Measurements from ENCODE around the gene AP5S1.

DNA sequence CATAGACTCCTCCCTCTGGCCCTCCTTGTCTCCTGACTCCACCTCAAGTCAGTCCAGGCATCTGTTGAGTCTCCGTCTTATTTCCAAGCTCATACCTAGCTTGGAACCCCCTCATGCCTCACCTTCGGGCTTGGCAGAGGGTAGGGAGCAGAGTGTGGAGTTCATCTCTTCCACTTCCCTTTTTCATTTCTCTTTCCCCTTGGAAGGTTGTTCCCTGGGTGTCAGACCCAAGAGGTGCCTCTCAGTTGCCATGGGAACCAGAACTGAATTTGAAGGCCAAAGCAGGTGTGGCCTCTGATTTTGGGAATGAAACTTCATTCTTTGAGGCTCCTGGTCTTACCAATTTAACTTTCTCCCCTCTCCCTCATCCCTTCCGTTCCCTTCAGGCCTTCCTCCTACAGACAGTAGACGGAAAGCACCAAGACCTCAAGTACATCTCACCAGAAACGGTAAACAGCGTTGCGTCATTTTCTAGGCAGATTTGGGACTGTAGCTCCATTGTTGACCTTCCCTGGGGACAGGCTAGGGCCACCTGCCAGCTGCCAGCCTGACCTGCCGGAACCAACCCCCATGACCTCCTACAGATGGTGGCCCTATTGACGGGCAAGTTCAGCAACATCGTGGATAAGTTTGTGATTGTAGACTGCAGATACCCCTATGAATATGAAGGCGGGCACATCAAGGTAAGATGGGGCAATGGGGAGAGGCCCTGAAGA, 17.7 kb upstream of the AP5S1 start:
- TF ChIP-seq MAZ (IDR thresholded peaks at IDR 0.05; ENCODE audit: borderline replicate concordance, low read depth, low read length) (no peak), POLR2A (IDR thresholded peaks at IDR 0.05; ENCODE audit: low read depth, low read length) (no peak), RFX5 (IDR thresholded peaks at IDR 0.05; ENCODE audit: low read depth, low read length) (no peak)

Measured in IMR-90 (cell line).